Parathyroid adenoma (tissue), 2 donors: Measurements from ENCODE around the gene PLXNC1.

Source experiments
- H2AFZ ChIP-seq: fragments of 300-600 bp; sonication (generic); one replicate; pipeline ENCODE4 v1.7.0; 2017; ENCODE audit warnings: antibody characterized with exemption, mild to moderate bottlenecking
- H3K27ac ChIP-seq: fragments of 300-600 bp; sonication (generic); one replicate; pipeline ENCODE4 v1.7.0; 2017
- H3K27me3 ChIP-seq: fragments of 300-600 bp; sonication (generic); one replicate; pipeline ENCODE4 v1.7.0; 2017; ENCODE audit warnings: low read length; ENCODE audit not compliant: control insufficient read depth, insufficient read depth
- H3K36me3 ChIP-seq: fragments of 300-600 bp; sonication (generic); one replicate; pipeline ENCODE4 v1.7.0; 2017; ENCODE audit warnings: low read length; ENCODE audit not compliant: control insufficient read depth, insufficient read depth
- H3K4me1 ChIP-seq: fragments of 300-600 bp; sonication (generic); one replicate; pipeline ENCODE4 v1.7.0; 2017; ENCODE audit warnings: control low read depth
- H3K4me2 ChIP-seq: fragments of 300-600 bp; sonication (generic); one replicate; pipeline ENCODE4 v1.7.0; 2017; ENCODE audit warnings: low read length
- H3K4me3 ChIP-seq: fragments of 300-600 bp; sonication (generic); one replicate; pipeline ENCODE4 v1.7.0; 2017; ENCODE audit warnings: low read depth, low read length
- H3K79me2 ChIP-seq: fragments of 300-600 bp; sonication (generic); one replicate; pipeline ENCODE4 v1.7.0; 2017; ENCODE audit warnings: control low read depth
- H3K9ac ChIP-seq: fragments of 300-600 bp; sonication (generic); one replicate; pipeline ENCODE4 v1.7.0; 2017; ENCODE audit warnings: mild to moderate bottlenecking
- H3K9me3 ChIP-seq: fragments of 300-600 bp; sonication (generic); one replicate; pipeline ENCODE4 v1.7.0; 2017; ENCODE audit warnings: low read length; ENCODE audit not compliant: control insufficient read depth
- CTCF ChIP-seq: fragments of 300-600 bp; sonication (generic); IDR thresholded peaks from one replicate; pipeline ENCODE4 v1.7.0; 2017; ENCODE audit warnings: antibody characterized with exemption, mild to moderate bottlenecking
- donor health status: primary hyperparathyroidism.

The PLXNC1 gene

GRCh38 chr12:94247246-94247645 lies 98.9 kb downstream of the PLXNC1 start:
- Histone ChIP-seq H3K79me2 (no peaks in the 10 kb centered on the region), H2AFZ (no peak overlapping the region), H3K27ac (no peak overlapping the region), H3K4me2 (no peak overlapping the region), H3K9me3 (no peaks in the 10 kb centered on the region), H3K4me3 (no peak overlapping the region), H3K4me1 (no peaks in the 10 kb centered on the region), H3K36me3 (no peaks in the 10 kb centered on the region), H3K9ac (no peak overlapping the region), H3K27me3 (no peaks in the 10 kb centered on the region)
- no peak for TF ChIP-seq CTCF

DNA sequence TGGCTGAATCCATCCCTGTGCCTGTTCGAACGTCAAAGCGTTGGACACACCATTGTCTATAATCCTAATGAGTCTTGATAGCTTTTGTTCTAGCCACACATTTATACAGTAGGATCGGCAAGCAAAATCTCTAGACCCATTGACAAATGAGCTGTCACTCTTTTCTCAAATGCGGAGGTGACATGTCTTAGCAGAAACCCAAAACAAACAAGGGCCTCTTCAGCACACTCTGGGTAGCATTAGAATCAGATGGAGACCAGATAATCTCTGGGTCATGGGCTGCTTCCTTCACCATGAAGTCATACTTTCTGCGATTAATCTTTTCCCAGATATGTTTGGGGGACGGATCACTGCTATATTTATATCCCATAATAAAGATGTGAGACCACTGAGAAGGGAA lies 100.2 kb downstream of the PLXNC1 start:
- Histone ChIP-seq H3K4me1 (no peaks in the 10 kb centered on the region), H3K79me2 (no peaks in the 10 kb centered on the region), H3K27me3 (no peaks in the 10 kb centered on the region), H3K36me3 (no peaks in the 10 kb centered on the region), H3K4me2 (no peak overlapping the region), H3K9ac (no peak overlapping the region), H2AFZ (no peak overlapping the region), H3K27ac (no peak overlapping the region), H3K9me3 (no peaks in the 10 kb centered on the region), H3K4me3 (no peak overlapping the region)
- no peak for TF ChIP-seq CTCF

DNA sequence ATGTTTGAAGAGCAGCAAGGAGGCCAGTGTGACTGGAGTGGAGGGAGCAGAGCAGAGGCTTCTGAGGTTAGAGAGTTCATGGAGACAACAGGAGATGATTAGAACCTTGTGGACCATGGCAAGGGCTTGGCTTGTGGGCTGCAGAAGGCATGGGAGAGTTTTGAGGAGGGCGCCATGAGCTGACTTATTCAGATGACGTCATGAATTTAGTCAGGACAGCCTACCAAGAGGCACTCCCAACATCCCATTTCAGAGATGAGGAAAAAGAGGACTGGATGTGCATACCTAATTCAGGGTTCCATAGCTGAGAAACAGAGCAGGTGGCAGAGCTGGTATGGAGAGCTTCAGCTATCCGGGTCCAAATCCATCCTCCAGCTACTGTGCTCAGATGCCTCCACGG lies 101.8 kb downstream of the PLXNC1 start:
- H3K27ac ChIP-seq: no peak overlapping the region
- H3K4me1 ChIP-seq: no peaks in the 10 kb centered on the region
- no peak overlapping the region for H2AFZ ChIP-seq
- H3K79me2 ChIP-seq: no peaks in the 10 kb centered on the region
- H3K27me3 ChIP-seq: no peaks in the 10 kb centered on the region
- no peaks in the 10 kb centered on the region for H3K36me3 ChIP-seq
- no peak overlapping the region for H3K9ac ChIP-seq
- no peak overlapping the region for H3K4me2 ChIP-seq
- H3K9me3 ChIP-seq: no peaks in the 10 kb centered on the region
- H3K4me3 ChIP-seq: no peak overlapping the region
- no peak for TF ChIP-seq CTCF

- no peak overlapping the region for H3K27ac ChIP-seq
- H3K4me2 ChIP-seq: no peak overlapping the region
- no peaks in the 10 kb centered on the region for H3K27me3 ChIP-seq
- H3K9me3 ChIP-seq: no peaks in the 10 kb centered on the region
- no peaks in the 10 kb centered on the region for H3K4me1 ChIP-seq
- no peak overlapping the region for H3K9ac ChIP-seq
- H2AFZ ChIP-seq: no peak overlapping the region
- no peaks in the 10 kb centered on the region for H3K36me3 ChIP-seq
- H3K4me3 ChIP-seq: no peak overlapping the region
- no peak for TF ChIP-seq CTCF
- no peaks in the 10 kb centered on the region for H3K79me2 ChIP-seq
Measured at GRCh38 chr12:94254270-94254669, 105.9 kb downstream of the PLXNC1 start.

DNA sequence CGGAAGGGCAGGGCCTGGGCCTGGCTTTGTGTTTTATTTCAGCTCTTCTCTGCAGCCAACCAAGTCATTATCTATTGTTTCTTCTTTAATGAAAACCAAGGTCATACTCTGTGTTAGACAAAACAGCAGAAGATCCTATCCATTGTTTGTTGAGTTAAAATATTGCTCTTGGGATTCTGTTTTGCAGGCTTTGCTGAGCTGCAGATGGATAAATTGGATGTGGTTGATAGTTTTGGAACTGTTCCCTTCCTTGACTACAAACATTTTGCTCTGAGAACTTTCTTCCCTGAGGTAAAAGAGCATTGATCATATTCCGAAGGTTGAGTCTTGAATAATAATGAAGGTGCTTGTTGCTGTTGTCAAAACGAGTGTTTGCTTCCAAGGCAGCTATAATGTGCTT lies 106.6 kb downstream of the PLXNC1 start:
- Histone ChIP-seq H2AFZ (no peak overlapping the region), H3K4me1 (no peaks in the 10 kb centered on the region), H3K4me2 (no peak overlapping the region), H3K79me2 (no peaks in the 10 kb centered on the region), H3K9me3 (no peaks in the 10 kb centered on the region), H3K36me3 (no peaks in the 10 kb centered on the region), H3K4me3 (no peak overlapping the region), H3K27ac (no peak overlapping the region), H3K27me3 (no peaks in the 10 kb centered on the region), H3K9ac (no peak overlapping the region)
- TF ChIP-seq CTCF: no peak
